NCI-H345 treated with DMSO at 0.1 percent for 48 hours (cell line): ENCODE results near the gene ACOT9.
"Not testable (repeated sequence)": the region's sequence is repeated elsewhere in the genome, so short reads cannot be mapped to it uniquely, and the experiment has no call there.

Experiments
- DNase-seq: peaks from one replicate; lab custom pipeline; 2025; ENCODE audit not compliant: unreplicated experiment; lab: John Stamatoyannopoulos, UW

ACOT9 gene, protein sequence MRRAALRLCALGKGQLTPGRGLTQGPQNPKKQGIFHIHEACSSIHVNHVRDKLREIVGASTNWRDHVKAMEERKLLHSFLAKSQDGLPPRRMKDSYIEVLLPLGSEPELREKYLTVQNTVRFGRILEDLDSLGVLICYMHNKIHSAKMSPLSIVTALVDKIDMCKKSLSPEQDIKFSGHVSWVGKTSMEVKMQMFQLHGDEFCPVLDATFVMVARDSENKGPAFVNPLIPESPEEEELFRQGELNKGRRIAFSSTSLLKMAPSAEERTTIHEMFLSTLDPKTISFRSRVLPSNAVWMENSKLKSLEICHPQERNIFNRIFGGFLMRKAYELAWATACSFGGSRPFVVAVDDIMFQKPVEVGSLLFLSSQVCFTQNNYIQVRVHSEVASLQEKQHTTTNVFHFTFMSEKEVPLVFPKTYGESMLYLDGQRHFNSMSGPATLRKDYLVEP

GRCh38 chrX:23742697-23743622 lies at the start of gene ACOT9:
ACOT9 (minus strand) TSS chrX:23743276; CDS start chrX:23743144, 132 bp downstream.
- peak; percentile 44 for DNase-seq

DNA sequence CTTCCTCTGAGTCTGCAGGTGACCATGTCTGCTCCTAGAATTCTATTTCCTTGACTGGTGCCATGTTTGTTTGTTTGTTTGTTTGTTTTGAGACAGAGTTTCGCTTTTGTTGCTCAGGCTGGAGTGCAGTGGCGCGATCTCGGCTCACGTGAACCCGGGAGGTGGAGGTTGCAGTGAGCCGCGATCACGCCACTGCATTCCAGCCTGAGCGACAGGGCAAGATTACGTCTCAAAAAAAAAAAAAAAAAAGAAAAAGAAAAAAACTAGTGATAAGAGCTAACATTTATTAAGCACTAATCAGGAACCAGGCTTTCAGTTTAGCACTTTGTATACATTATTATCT lies 47.0 kb upstream of the ACOT9 start:
- DNase-seq = no peak

DNA sequence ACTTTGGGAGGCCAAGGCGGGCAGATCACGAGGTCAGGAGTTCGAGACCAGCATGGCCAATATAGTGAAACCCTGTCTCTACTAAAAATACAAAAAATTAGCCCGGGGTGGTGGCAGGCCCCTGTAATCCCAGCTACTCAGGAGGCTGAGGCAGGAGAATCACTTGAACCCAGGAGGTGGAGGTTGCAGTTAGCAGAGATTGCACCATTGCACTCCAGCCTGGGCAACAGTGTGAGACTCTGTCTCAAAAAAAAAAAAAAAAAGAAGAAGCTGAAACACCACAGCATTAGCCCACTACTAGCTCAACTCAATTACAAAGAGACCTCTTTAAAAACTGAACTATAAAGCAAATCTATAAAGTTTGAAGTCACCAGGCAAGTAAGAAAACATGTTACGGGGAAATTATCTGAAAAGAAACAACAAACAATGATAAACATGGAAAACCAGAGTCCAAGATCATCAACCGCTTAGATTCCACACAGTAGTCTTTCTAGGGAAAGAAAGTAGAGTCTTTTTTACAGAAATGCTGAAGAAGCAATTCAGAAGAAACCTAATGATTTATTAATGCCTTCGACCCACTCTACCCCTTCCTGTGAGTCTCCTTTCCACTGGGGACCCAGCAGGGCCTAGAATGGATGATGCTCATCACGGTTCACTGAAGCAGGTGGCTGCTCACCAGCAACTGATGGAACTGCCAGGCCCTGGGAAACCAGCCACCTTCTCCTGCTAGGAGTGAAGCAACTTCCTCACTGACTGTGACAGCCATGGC lies 46.5 kb upstream of the ACOT9 start:
- no peak for DNase-seq

DNA sequence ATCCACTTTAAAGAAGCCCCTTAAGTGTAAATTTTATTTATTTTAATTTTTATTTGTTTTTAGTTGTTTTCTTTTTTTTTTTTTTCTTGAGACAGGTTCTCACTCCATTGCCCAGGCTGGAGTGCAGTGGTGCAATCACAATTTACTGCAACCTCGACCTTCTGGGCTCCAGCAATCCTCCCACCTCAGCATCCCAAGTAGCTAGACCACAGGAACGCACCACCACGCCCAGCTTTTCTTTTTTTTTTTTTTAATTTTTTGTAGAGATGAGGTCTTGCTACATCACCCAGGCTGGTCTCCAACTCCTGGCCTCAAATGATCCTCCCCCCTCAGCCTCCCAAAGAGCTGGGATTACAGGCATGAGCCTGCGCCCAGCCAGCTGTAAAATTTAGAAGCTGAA lies 45.9 kb upstream of the ACOT9 start:
- DNase-seq = no peak

GRCh38 chrX:23788521-23788920 lies 45.4 kb upstream of the ACOT9 start:
- DNase-seq = no peak

GRCh38 chrX:23787745-23788118 lies 44.7 kb upstream of the ACOT9 start:
- DNase-seq = no peak

- DNase-seq = no peak
Measured at GRCh38 chrX:23786268-23786815, 43.3 kb upstream of the ACOT9 start.

DNA sequence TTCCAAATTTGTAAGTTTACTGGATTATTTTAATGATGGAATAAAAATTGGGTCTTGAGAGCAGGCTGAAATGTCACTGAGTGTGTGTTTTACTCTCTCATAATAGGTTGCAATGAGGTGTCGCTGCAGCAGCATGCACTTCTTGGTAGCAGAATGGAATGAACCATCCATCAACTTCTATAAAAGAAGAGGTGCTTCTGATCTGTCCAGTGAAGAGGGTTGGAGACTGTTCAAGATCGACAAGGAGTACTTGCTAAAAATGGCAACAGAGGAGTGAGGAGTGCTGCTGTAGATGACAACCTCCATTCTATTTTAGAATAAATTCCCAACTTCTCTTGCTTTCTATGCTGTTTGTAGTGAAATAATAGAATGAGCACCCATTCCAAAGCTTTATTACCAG lies 42.5 kb upstream of the ACOT9 start:
- DNase-seq = no peak

DNA sequence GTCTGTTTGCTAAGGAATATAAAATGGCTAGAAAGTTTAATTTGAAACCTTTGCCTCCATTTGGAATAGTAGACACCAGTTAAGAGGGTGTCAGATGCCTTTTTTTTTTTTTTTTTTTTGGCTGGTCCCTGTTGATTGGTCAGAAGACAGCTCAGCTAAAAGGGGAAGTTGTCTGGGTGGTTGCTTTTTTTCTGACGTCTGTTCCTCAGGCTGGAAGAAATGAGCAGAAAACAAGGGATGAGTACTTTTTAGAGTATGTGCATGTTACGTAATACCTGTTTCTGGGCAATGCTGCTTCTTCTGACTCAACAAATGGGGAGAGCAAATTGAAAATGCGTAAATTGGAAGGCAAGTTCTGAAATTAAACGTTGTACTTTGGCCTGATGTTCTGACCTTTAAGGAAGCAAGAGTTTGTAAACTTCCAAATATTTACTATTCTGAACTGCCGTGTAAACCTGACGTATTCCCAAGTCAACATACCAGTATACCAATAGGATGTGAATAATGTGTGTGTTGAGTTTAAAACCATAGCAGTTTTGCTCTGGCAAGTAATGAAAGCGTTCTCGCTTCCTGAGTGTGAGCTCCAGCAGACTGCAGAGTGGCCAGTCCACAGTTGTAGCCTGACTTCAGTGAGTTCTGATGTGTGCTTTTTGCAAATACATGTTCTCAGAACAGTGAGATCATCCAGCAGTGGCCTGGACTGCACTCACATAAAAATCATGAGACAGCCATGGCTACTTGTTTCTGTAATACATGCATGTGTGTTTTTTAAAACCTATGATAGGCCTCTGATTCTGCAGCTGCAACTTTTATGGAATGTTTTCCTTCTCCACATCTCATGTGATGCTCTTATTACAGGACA lies 41.6 kb upstream of the ACOT9 start:
- DNase-seq = no peak

DNA sequence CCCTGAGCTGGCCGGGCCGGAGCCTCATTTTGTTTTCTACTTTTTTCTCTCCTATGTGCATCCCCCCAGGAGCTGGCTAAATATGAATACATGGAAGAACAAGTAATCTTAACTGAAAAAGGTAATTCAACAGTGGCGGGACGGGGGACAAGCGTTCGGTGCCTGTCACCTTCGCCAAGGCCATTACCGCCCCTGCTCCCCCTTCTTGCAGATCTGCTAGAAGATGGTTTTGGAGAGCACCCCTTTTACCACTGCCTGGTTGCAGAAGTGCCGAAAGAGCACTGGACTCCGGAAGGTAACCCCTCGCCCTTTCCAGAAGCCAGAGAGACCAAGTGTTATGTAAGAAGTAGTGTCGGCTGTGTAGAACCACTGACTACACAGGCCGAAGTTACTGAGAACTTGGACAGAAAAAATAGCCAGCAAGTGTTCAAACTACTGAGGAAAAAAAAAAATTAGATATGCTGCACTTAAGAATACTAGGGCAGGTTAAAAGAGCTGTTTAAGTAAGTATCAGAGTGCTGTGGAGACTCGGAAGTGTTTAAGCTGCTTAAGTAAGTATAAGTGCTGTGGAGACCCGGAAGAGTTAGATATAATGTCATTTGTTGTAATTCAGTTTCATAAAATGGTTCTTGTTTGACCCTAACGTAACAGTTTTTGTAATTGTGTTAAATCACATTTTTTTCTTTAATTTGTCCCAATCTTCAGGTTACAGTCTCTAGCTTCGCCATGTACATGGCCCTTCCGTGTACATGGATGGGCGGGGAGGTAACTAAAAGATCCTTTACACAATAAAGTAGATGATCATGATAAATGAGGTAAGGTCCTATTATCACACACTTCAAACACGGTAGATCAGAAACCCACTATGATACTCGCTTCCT lies 40.8 kb upstream of the ACOT9 start:
- no peak for DNase-seq

DNA sequence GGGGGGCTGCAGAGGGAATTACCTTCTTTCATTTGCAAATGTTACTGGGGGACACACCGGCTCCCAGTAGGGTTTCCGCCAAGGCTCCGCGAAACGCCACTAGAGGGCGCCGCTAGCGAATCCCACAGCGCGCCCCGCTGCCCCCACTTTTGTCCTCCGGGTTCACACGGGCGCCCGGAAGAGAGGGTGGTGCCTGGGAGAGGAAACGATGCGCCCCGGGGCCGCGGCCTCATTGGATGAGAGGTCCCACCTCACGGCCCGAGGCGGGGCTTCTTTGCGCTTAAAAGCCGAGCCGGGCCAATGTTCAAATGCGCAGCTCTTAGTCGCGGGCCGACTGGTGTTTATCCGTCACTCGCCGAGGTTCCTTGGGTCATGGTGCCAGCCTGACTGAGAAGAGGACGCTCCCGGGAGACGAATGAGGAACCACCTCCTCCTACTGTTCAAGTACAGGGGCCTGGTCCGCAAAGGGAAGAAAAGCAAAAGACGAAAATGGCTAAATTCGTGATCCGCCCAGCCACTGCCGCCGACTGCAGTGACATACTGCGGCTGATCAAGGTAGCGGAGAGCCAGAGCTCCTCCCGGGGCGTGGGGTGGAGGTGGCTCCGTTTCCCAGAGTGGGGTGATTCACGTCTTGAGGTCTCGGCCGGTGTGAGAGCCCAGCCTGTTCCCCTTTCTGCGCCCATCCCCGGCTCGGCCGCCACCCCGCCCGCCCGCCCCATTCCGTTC lies 40.0 kb upstream of the ACOT9 start, which contains the start of gene SAT1:
Gene SAT1, plus strand, starts transcription at position 311 of the 726 bp plus-strand sequence. Its CDS starts 179 bp downstream, at position 490.
- DNase-seq = peak; percentile 69

DNA sequence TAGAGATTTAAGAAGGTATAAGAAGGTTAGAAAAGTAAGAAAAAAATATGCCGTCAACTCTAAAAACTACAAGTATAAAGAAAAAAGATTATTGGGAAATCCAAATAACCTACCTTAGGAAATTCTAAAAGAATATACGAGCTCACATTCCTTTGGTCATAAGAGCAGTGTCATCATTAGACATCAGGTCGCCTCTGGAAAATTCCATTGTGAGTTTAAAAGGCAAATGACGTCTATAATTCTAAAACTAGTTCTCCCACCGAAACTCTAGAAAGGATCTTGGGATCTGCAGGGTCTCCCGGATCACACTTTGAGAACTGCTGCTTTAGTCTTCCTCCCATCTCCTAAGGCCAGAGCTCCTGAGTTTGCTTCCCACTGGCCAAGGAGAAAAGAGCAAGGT lies 39.4 kb upstream of the ACOT9 start:
- no peak for DNase-seq

DNA sequence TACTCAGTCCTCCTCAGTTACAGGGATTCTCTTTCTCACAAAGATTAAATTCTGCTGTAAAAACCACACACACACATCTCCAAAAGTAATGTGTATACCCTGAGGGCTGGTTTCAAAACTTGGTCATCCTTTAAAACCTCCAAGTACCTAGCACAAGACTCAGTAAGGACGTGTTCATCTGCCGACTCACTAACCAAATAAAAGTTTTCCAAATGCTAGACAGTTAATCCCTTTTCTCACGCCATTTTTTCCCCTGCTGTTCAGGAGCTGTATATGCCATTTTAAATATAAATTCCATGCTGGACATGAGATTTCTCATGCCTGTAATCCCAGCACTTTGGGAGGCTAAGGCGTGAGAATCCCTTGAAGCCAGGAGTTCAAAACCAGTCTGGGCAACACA lies 35.9 kb upstream of the ACOT9 start:
- DNase-seq = no peak

DNA sequence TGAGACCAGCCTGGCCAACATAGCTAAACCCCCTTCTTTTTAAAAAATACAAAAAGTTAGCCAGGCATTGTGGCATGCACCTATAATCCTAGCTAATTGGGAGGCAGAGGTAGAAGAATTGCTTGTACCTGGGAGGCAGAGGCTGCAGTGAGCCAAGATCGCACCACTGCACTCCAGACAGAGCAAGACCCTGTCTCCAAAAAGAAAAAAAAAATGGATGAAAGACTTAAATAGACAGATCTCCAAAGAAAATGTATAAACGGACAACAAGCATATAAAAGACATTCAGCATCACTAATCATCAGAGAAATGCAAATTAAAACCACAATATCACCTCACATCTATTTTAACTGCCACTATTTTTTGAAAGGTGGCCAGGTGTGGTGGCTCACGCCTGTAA lies 33.3 kb upstream of the ACOT9 start:
- no peak for DNase-seq

- DNase-seq = no peak
Measured at GRCh38 chrX:23773601-23774175, 30.6 kb upstream of the ACOT9 start.

DNA sequence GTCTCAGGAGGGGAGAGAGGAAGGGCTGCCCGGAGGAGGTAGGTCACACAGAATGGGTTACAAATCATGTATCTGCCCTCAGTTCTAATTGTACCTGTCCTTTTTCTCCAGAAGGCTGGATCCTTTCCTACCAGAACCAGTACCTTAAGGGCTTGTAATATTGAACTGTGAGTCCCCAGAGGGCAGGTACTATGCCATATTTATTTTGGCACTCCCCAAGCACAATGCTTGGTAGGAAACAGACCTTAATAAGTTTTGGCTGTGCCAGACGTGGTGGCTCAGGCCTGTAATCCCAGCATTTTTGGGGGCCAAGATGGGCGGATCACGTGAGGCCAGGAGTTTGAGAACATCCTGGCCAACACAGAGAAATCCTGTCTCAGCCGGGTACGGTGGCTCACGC lies 28.0 kb upstream of the ACOT9 start:
- not testable (repeated sequence) for DNase-seq

GRCh38 chrX:23770142-23770541 lies 27.1 kb upstream of the ACOT9 start:
- no peak for DNase-seq
